HUES48 (cell line): Measurements from ENCODE around the gene JTB.

ENCODE experiments used
- H3K27ac ChIP-seq: one replicate; pipeline ENCODE4 v1.7.0; 2013; ENCODE audit warnings: low read depth, low read length, inconsistent platforms
- H3K27me3 ChIP-seq: 2 replicates; pipeline ENCODE4 v1.6.1; 2013; ENCODE audit warnings: mild to moderate bottlenecking, low read length; ENCODE audit not compliant: control insufficient read depth, insufficient read depth
- H3K36me3 ChIP-seq: 2 replicates; pipeline ENCODE4 v1.6.1; 2013; ENCODE audit warnings: low read length; ENCODE audit not compliant: control insufficient read depth, insufficient read depth
- H3K4me1 ChIP-seq: 2 replicates; pipeline ENCODE4 v1.6.1; 2013; ENCODE audit warnings: mild to moderate bottlenecking, low read length; ENCODE audit not compliant: control insufficient read depth, insufficient read depth
- H3K4me3 ChIP-seq: 2 replicates; pipeline ENCODE4 v1.5.1; 2013; ENCODE audit warnings: mild to moderate bottlenecking, low read depth, low read length
- H3K9ac ChIP-seq: 2 replicates; pipeline ENCODE4 v1.6.1; 2013; ENCODE audit warnings: mild to moderate bottlenecking, low read depth, low read length, moderate library complexity
- H3K9me3 ChIP-seq: 2 replicates; pipeline ENCODE4 v1.6.1; 2013; ENCODE audit warnings: low read length; ENCODE audit not compliant: control insufficient read depth, insufficient read depth

Gene JTB

GRCh38 chr1:153962088-153963029 lies 15.1 kb downstream of the JTB start:
- H3K9ac ChIP-seq: peak overlapping the region; percentile 88
- H3K36me3 ChIP-seq: peaks cover 31% of the 10 kb centered on the region
- H3K4me3 ChIP-seq: peak overlapping the region; percentile 93
- H3K9me3 ChIP-seq: no peaks in the 10 kb centered on the region
- H3K27ac ChIP-seq: peak overlapping the region; percentile 97
- peaks cover 33% of the 10 kb centered on the region for H3K4me1 ChIP-seq
- H3K27me3 ChIP-seq: no peaks in the 10 kb centered on the region

DNA sequence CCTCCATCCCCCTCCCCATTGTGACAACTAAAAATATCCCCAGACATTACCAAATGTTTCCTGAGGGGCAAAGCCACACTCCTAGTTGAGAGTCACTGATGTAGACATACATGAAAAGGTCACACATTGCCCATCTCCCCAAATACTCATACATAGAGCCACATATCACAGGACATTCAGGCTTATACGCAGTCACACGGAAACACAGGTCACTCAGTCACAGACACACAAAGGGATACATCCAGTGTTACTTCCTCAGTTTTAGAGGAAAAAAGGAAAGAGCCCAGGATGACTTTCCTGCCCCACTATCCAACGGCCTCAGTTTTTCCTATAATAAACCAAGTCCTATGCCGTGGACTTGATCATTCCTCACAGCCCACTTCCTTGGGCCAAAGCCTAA lies 16.1 kb downstream of the JTB start:
- Histone ChIP-seq H3K4me3 (peak overlapping the region; percentile 93), H3K36me3 (peaks cover 31% of the 10 kb centered on the region), H3K9ac (0 out of 2 replicates have a peak overlapping the region, but pooled peaks have one; percentile 88), H3K27ac (peak overlapping the region; percentile 97), H3K4me1 (peaks cover 32% of the 10 kb centered on the region), H3K9me3 (no peaks in the 10 kb centered on the region), H3K27me3 (no peaks in the 10 kb centered on the region)

DNA sequence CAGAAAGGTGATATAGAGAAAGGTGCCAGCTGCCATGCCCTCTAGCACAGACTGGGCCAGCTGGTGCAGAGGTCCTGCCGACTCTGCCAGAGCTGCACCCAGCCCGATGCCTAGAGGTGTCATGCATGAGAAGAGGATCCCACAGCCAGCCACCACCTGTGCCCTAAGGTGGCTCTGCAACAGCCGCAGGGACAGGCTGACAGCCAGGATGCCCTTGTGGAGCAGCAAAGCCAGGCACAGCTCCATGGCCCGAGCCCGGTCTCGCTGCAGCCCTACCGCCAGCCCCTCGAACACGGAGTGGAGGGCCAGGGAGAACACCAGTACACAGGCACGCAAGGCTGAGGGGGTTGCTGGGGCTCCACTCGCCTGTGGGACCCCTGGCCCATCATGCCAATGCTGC lies 17.3 kb downstream of the JTB start:
- H3K9ac ChIP-seq: no peak overlapping the region
- H3K36me3 ChIP-seq: peaks cover 27% of the 10 kb centered on the region
- no peaks in the 10 kb centered on the region for H3K27me3 ChIP-seq
- H3K4me1 ChIP-seq: peaks cover 28% of the 10 kb centered on the region
- no peaks in the 10 kb centered on the region for H3K9me3 ChIP-seq
- H3K4me3 ChIP-seq: no peak overlapping the region
- peak overlapping the region; percentile 31 for H3K27ac ChIP-seq

GRCh38 chr1:153959454-153959853 lies 18.0 kb downstream of the JTB start:
- Histone ChIP-seq H3K36me3 (peaks cover 33% of the 10 kb centered on the region), H3K9ac (no peak overlapping the region), H3K4me3 (no peak overlapping the region), H3K27me3 (no peaks in the 10 kb centered on the region), H3K27ac (peak overlapping the region; percentile 77), H3K4me1 (peaks cover 28% of the 10 kb centered on the region), H3K9me3 (no peaks in the 10 kb centered on the region)

GRCh38 chr1:153958961-153959260 lies 18.6 kb downstream of the JTB start:
- Histone ChIP-seq H3K4me1 (peaks cover 28% of the 10 kb centered on the region), H3K9me3 (no peaks in the 10 kb centered on the region), H3K27ac (peak overlapping the region; percentile 77), H3K4me3 (peak overlapping the region; percentile 42; the same call in 1 of the 2 replicates), H3K36me3 (peaks cover 38% of the 10 kb centered on the region), H3K27me3 (no peaks in the 10 kb centered on the region), H3K9ac (no peak overlapping the region)

DNA sequence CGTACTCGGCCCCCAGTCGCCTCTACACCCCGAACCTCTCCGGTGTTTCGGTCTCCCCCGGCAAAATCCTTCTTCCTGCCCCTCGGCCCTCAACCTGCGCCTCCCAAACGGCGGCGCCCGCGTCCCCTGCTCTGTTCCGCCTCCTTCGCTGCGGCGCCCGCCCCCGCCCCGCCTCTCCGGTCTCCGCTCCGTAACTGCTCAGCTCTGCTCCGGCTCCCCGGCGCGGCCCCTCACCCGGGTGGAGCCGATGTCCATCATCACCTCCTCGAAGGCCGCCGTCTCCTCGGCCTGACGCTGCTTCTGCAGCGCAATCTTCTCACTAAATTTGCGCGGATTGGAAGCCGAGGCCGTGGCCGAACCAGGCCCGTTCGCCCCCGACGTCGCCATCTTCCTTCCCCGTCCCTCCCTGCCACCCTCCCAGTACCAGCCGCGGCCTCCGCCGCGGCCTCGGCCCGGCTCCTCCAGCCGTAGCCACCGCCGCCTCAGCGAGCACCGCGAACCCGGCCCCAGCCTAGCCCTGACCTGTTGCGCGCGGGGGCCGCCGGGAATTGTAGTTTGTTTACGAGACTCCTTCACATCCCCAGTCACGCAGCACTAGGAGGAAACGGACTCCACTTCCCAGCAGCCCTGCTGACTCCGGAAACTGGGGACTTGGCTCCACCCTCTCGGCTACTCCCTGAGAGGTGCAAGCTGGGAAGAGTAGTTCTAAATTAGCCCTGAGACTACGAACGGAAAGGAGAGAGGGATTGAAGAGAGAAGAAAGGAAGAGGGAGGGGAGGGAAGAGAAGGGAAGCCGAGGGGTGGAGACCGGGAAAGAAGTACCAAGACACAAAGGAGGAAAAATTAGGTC lies 19.1 kb downstream of the JTB start, which contains the start of gene CRTC2:
Gene CRTC2, minus strand, starts transcription at position 502 of the 850 bp plus-strand sequence. Its CDS starts 115 bp downstream, at position 387.
- H3K9ac ChIP-seq: peak within 1 kb of the TSS; percentile 74
- H3K4me3 ChIP-seq: peak within 1 kb of the TSS; percentile 90
- peak within 1 kb of the TSS; percentile 89 for H3K27ac ChIP-seq
- no peaks in the 10 kb centered on the region for H3K27me3 ChIP-seq
- no peaks in the 10 kb centered on the region for H3K9me3 ChIP-seq
- H3K36me3 ChIP-seq: peaks cover 43% of the 10 kb centered on the region
- peaks cover 28% of the 10 kb centered on the region for H3K4me1 ChIP-seq

DNA sequence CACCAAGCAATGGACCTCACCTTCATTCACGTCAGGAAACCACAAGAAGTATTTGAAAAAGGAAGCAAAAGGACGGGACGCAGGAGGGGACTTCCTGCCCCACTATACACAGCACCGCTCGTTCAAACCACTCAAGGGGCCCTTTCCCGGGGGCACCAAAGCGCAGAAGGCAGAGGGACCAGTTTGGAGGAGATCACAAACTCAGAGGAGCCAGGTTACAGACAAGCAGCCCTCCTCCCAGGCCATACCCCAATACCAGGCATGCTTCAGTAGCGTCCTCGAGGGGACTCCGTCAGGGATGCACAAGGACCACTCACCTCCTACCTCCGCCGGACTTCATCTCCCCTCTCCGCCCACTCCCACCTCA lies 19.7 kb downstream of the JTB start:
- peak overlapping the region; percentile 89 for H3K27ac ChIP-seq
- no peaks in the 10 kb centered on the region for H3K9me3 ChIP-seq
- H3K4me3 ChIP-seq: peak overlapping the region; percentile 90
- peaks cover 46% of the 10 kb centered on the region for H3K36me3 ChIP-seq
- H3K9ac ChIP-seq: peak overlapping the region; percentile 74
- H3K4me1 ChIP-seq: peaks cover 28% of the 10 kb centered on the region
- no peaks in the 10 kb centered on the region for H3K27me3 ChIP-seq

- Histone ChIP-seq H3K9me3 (no peaks in the 10 kb centered on the region), H3K4me1 (peaks cover 22% of the 10 kb centered on the region), H3K4me3 (peak overlapping the region; percentile 90), H3K27me3 (no peaks in the 10 kb centered on the region), H3K36me3 (peaks cover 51% of the 10 kb centered on the region), H3K9ac (peak overlapping the region; percentile 74), H3K27ac (peak overlapping the region; percentile 89)
Observed at GRCh38 chr1:153956997-153957715, 20.3 kb downstream of the JTB start.

DNA sequence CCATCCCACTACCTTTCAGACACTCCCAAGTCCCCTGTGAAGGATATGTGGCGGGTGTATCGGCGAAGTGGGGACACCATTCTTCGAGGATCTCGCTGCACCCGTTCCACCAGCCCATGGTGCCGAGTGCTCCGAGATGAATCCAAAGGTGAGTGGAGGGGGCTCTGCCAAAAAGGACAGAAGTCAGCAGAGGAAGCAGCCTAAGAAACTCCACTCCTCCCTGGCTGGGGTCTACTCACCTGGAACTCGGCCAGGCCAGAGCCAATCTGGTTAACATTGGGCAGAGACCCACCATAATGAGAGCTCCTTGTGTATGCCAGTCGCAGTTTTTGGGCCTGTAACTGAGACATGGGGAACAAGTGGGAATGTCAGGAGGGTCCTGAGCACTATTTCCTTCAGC lies 22.6 kb downstream of the JTB start:
- Histone ChIP-seq H3K4me3 (no peak overlapping the region), H3K9me3 (no peaks in the 10 kb centered on the region), H3K9ac (no peak overlapping the region), H3K4me1 (peaks cover 13% of the 10 kb centered on the region), H3K27ac (no peak overlapping the region), H3K27me3 (no peaks in the 10 kb centered on the region), H3K36me3 (peaks cover 53% of the 10 kb centered on the region)

- Histone ChIP-seq H3K36me3 (peaks cover 51% of the 10 kb centered on the region), H3K9me3 (no peaks in the 10 kb centered on the region), H3K27me3 (no peaks in the 10 kb centered on the region), H3K4me3 (no peak overlapping the region), H3K9ac (no peak overlapping the region), H3K27ac (no peak overlapping the region), H3K4me1 (peaks cover 6% of the 10 kb centered on the region)
Observed at GRCh38 chr1:153953859-153954365, 23.6 kb downstream of the JTB start.
